Endothelial cell of umbilical vein (primary cell): Measurements from ENCODE around the gene ADAM8. TPM values are rescaled to one million over a fixed set of nuclear protein-coding genes. Genes with fewer than 3 reads are reported as not detected.
A peak's percentile ranks its signal among the peaks of the same experiment; 100 is the strongest.

Experiments
- BruUV-seq: library from RNA; stranded (reverse); fragments of 400-500 nt; replicated peaks from 2 replicates; lab custom pipeline; 2021; lab: Mats Ljungman, UMichigan
- CTCF ChIA-PET: fragments of 300-600, 350-600 bp; sonication (Branson Sonifier 250); formaldehyde crosslinking; loops from one replicate; lab custom pipeline; 2021; ENCODE audit warnings: antibody characterized with exemption, inconsistent platforms; lab: Charles Lee
- POLR2A ChIA-PET: fragments of 300-600, 350-600 bp; sonication (Branson Sonifier 250); formaldehyde crosslinking; loops from one replicate; lab custom pipeline; 2021; ENCODE audit warnings: antibody characterized with exemption, inconsistent platforms; lab: Charles Lee
- DNase-seq: peaks from one replicate; pipeline ENCODE4 v3.0.0-alpha.2; 2011; ENCODE audit warnings: low read depth, low spot score
- FAIRE-seq: peaks from 2 replicates; lab custom pipeline; 2011; peaks lifted over from hg19 to GRCh38; lab: Jason Lieb, UNC
- H2AFZ ChIP-seq: 2 replicates; pipeline ENCODE4 v1.6.0; 2012; ENCODE audit warnings: low read depth, low read length, control low read depth, inconsistent platforms
- H3K27ac ChIP-seq: 2 replicates; pipeline ENCODE4 v1.5.1; 2011; ENCODE audit warnings: low read depth, mild to moderate bottlenecking, control low read depth, low read length, moderate library complexity; ENCODE audit not compliant: insufficient read depth
- H3K27me3 ChIP-seq, 2 experiments: 2 replicates each; pipeline versions ENCODE4 v1.6.0 to v1.6.1; 2011; ENCODE audit warnings: low read length in 2 of 2, mixed read lengths in 1 of 2; ENCODE audit not compliant: control insufficient read depth in 2 of 2, insufficient read depth in 2 of 2
- H3K36me3 ChIP-seq, 2 experiments: 2 replicates in 1 of 2; 3 replicates in 1 of 2; pipeline ENCODE4 v1.5.1; 2011; ENCODE audit warnings: low read length in 2 of 2, mild to moderate bottlenecking in 1 of 2, moderate library complexity in 1 of 2; ENCODE audit not compliant: control insufficient read depth in 2 of 2, insufficient read depth in 2 of 2; ENCODE audit errors: extremely low read depth in 1 of 2
- H3K4me1 ChIP-seq: 3 replicates; pipeline ENCODE4 v1.5.1; 2011; ENCODE audit warnings: mild to moderate bottlenecking, low read length; ENCODE audit not compliant: control insufficient read depth, insufficient read depth; ENCODE audit errors: extremely low read depth
- H3K4me2 ChIP-seq: 2 replicates; pipeline ENCODE4 v1.6.1; 2011; ENCODE audit warnings: low read length, control low read depth, mixed read lengths; ENCODE audit not compliant: insufficient read depth
- H3K4me3 ChIP-seq, 3 experiments: fragments of 200-600 bp in 1 of 3; sonication (generic), shearing (Covaris generic) in 1 of 3; replicated peaks in 1 of 3; 2 replicates each; pipeline ENCODE4 v1.5.1; 2011 to 2016; ENCODE audit warnings: control low read depth in 3 of 3, low read length in 3 of 3, mild to moderate bottlenecking in 2 of 3, inconsistent platforms in 1 of 3, low read depth in 1 of 3, moderate library complexity in 1 of 3; ENCODE audit not compliant: insufficient read depth in 1 of 3
- H3K79me2 ChIP-seq: 2 replicates; pipeline ENCODE4 v1.6.0; 2012; ENCODE audit warnings: low read length, inconsistent platforms; ENCODE audit not compliant: control insufficient read depth, insufficient read depth
- H3K9ac ChIP-seq: replicated peaks from 2 replicates; pipeline ENCODE3; 2011; ENCODE audit warnings: low read length, control low read depth; ENCODE audit not compliant: insufficient read depth; ENCODE audit errors: extremely low read depth
- H3K9me1 ChIP-seq: replicated peaks from 3 replicates; pipeline ENCODE4 v1.6.0; 2011; ENCODE audit warnings: mild to moderate bottlenecking, low read length; ENCODE audit not compliant: control insufficient read depth, insufficient read depth; ENCODE audit errors: extremely low read depth
- H3K9me3 ChIP-seq: replicated peaks from 2 replicates; pipeline ENCODE4 v1.5.1; 2012; ENCODE audit warnings: low read length, inconsistent platforms; ENCODE audit not compliant: control insufficient read depth, insufficient read depth
- H4K20me1 ChIP-seq: replicated peaks from 2 replicates; pipeline ENCODE3; 2011; ENCODE audit warnings: mild to moderate bottlenecking, low read length; ENCODE audit not compliant: control insufficient read depth, insufficient read depth; ENCODE audit errors: extremely low read depth
- EZH2 ChIP-seq: IDR thresholded peaks from 2 replicates; pipeline ENCODE4 v1.6.1; 2012; ENCODE audit warnings: borderline replicate concordance, low read depth, mild to moderate bottlenecking, moderate library complexity, low read length, inconsistent platforms; ENCODE audit not compliant: severe bottlenecking
- FOS ChIP-seq: IDR thresholded peaks from 2 replicates; pipeline ENCODE4 v1.6.1; 2011; ENCODE audit warnings: mild to moderate bottlenecking, low read length, moderate library complexity, borderline replicate concordance; ENCODE audit not compliant: insufficient read depth
- GATA2 ChIP-seq: IDR thresholded peaks from 2 replicates; pipeline ENCODE4 v1.7.0; 2011; ENCODE audit warnings: low read depth, mild to moderate bottlenecking, moderate library complexity, mixed read lengths, low read length; ENCODE audit not compliant: insufficient read length, insufficient read depth
- JUN ChIP-seq: IDR thresholded peaks from 2 replicates; pipeline ENCODE4 v1.6.1; 2011; ENCODE audit warnings: borderline replicate concordance, low read depth; ENCODE audit not compliant: insufficient read length, insufficient read depth
- MYC ChIP-seq: IDR thresholded peaks from one replicate; pipeline ENCODE4 v1.6.1; 2011; ENCODE audit warnings: mild to moderate bottlenecking, low read depth, low read length
- POLR2A ChIP-seq: IDR thresholded peaks from 2 replicates; pipeline ENCODE4 v1.6.1; 2012; ENCODE audit warnings: low read depth, mild to moderate bottlenecking, control low read depth, low read length
- dilution Hi-C: fragments of 300-500 bp; cut with MboI; formaldehyde crosslinking; loops from one replicate; pipeline ENCODE4 v1.15.0; 2019; ENCODE audit warnings: low sequenced_read_pairs; ENCODE audit not compliant: extremely low pct_ligation_motif_present
- intact Hi-C: fragments of 100-400 bp; cut with micrococcal nuclease; formaldehyde crosslinking; loops from one replicate; pipeline ENCODE4 v1.10.0; 2022
- polyA plus RNA-seq, 4 experiments: library from polyadenylated mRNA; depleted of rRNA in 3 of 4; stranded (reverse) in 3 of 4; unstranded in 1 of 4; fragments of >200 nt; gene quantifications; 2 replicates each; pipeline versions ENCODE4 v1.2.1 to v1.2.3, GENCODE V29; 2011 to 2012; ENCODE audit warnings: missing spikeins in 1 of 4
- total RNA-seq: library from RNA; stranded (reverse); gene quantifications from 2 replicates; pipeline ENCODE4 v1.2.3, GENCODE V29; 2021
- TF ChIP-seq, protein P1 (sequence below): IDR thresholded peaks from 2 replicates; pipeline ENCODE4 v1.6.1; 2011; ENCODE audit not compliant: insufficient read depth, insufficient read length
- TF ChIP-seq, protein P2 (sequence below), 2 donors: IDR thresholded peaks; 1 replicate in 1 of 2; 2 replicates in 1 of 2; pipeline ENCODE4 v1.5.1; 2011; ENCODE audit warnings: low read length in 2 of 2, mild to moderate bottlenecking in 2 of 2, moderate library complexity in 2 of 2, control low read depth in 1 of 2, inconsistent platforms in 1 of 2, low read depth in 1 of 2; ENCODE audit not compliant: insufficient read depth in 1 of 2; ENCODE audit errors: extremely low read depth in 1 of 2

ADAM8 gene
- total and polyA plus RNA-seq, 2 donors (not counting 3 experiments of a cell fraction or from before 2014, with no cell fraction given), result 0.51 to 0.55 TPM

DNA sequence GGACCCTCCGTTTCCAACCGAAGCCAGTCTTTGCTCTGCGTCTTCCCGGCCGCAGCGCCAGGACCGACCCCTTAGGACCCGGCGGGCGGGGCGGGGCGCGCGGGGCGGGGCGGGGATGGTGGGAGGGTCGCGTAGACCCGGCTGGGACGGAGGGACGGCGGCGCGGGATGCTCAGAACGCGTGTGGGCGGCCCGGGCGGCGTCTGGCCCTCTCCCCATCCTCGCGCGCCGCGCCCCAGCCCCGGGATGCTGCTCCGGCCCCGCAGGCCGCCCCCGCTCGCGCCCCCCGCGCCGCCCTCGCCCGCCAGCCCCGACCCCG lies 46.7 kb downstream of the ADAM8 start, which contains the start of gene UTF1:
TSS of gene UTF1 (plus strand) at position 174 of the 318 bp plus-strand sequence. CDS start at position 246, 72 bp downstream.
- Histone ChIP-seq H3K79me2 (no peaks in the 10 kb centered on the region), H3K9me3 (no peaks in the 10 kb centered on the region), H3K36me3 (no peaks in the 10 kb centered on the region), H4K20me1 (no peaks in the 10 kb centered on the region), H3K9me1 (no peaks in the 10 kb centered on the region), H3K27ac (no peak within 1 kb of the TSS), H2AFZ (no peak within 1 kb of the TSS), H3K9ac (no peak within 1 kb of the TSS), H3K4me2 (no peak within 1 kb of the TSS), H3K27me3 (peaks cover 24 to 33% of the 10 kb centered on the region in 2 experiments), H3K4me1 (no peaks in the 10 kb centered on the region), H3K4me3 (no peak within 1 kb of the TSS)
- BruUV-seq, result no TSS peak
- TF ChIP-seq GATA2 (no peak), MYC (no peak), JUN (no peak), EZH2 (no peak), POLR2A (no peak)
- TF ChIP-seq, protein P1, sequence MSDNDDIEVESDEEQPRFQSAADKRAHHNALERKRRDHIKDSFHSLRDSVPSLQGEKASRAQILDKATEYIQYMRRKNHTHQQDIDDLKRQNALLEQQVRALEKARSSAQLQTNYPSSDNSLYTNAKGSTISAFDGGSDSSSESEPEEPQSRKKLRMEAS, result no peak
- DNase-seq (no peak), FAIRE-seq (no peak)
- POLR2A ChIA-PET, result no interaction called here
- intact Hi-C loops, result no loop called here
- CTCF ChIA-PET, result no interaction called here
- dilution Hi-C loops, result no loop called here

DNA sequence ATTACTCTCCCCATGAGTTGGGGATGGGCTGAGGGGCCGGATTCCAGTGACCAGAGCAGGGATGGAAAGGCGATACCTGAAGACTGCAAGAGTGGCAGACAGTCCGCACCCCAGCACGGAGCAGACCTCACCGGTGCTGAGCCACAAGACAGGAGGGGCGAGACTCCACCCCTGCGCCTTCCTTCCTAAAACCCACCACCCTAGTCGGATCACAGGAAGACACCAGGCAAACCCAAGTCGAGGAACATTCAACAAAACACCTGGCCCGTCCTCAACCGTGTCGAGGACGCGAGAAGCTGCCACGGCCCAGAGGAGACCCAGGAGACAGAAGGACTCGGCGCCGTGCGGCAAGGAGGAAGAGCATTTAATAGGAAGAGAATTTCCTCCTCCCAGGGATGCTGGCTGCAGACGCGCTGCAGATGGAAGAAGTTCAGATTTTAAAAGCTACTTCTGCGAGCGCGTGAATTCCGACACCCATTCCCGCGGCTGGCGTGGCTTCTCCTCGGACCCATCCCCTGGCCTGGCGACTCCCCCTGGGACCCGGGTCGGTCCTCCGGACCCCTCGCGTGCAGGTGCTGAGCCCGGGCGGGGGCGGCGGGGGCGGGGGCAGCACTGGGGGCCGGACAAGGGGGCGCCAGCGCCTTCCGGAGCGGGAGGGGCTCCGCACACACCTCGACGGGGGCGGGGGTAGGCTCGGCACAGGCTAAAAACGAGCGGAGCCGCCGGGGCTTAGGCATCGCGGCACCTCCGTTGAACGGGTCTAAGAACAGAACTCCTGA lies 47.2 kb downstream of the ADAM8 start:
- POLR2A ChIA-PET, result no interaction called here
- Histone ChIP-seq H3K9me1 (no peaks in the 10 kb centered on the region), H3K27me3 (peaks cover 23 to 32% of the 10 kb centered on the region in 2 experiments), H2AFZ (no peak overlapping the region), H3K9me3 (no peaks in the 10 kb centered on the region), H3K36me3 (no peaks in the 10 kb centered on the region), H3K4me2 (no peak overlapping the region), H3K9ac (no peak overlapping the region), H3K79me2 (no peaks in the 10 kb centered on the region), H3K4me1 (no peaks in the 10 kb centered on the region), H3K27ac (no peak overlapping the region), H3K4me3 (no peak overlapping the region), H4K20me1 (no peaks in the 10 kb centered on the region)
- DNase-seq, result no peak
- no peak for FAIRE-seq
- CTCF ChIA-PET, result no interaction called here
- TF ChIP-seq EZH2 (peak; percentile 55), GATA2 (no peak), FOS (no peak)
- TF ChIP-seq, protein P2, sequence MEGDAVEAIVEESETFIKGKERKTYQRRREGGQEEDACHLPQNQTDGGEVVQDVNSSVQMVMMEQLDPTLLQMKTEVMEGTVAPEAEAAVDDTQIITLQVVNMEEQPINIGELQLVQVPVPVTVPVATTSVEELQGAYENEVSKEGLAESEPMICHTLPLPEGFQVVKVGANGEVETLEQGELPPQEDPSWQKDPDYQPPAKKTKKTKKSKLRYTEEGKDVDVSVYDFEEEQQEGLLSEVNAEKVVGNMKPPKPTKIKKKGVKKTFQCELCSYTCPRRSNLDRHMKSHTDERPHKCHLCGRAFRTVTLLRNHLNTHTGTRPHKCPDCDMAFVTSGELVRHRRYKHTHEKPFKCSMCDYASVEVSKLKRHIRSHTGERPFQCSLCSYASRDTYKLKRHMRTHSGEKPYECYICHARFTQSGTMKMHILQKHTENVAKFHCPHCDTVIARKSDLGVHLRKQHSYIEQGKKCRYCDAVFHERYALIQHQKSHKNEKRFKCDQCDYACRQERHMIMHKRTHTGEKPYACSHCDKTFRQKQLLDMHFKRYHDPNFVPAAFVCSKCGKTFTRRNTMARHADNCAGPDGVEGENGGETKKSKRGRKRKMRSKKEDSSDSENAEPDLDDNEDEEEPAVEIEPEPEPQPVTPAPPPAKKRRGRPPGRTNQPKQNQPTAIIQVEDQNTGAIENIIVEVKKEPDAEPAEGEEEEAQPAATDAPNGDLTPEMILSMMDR (IDR thresholded peaks at IDR 0.05; ENCODE audit: extremely low read depth in 1 of 2, insufficient read depth in 1 of 2, low read depth in 1 of 2, low read length in 2 of 2), result no peak
- intact Hi-C loops (no loop called here), dilution Hi-C loops (no loop called here)
- no TSS peak for BruUV-seq
